Mucosa of descending colon (tissue), 3 donors: ENCODE data around the gene TUB. TPM values are rescaled to one million over a fixed set of nuclear protein-coding genes. Genes with fewer than 3 reads are reported as not detected.

Experiments
- ATAC-seq: fragments of 200-7000 bp; cut with Tn5 transposase; one replicate; pipeline ENCODE4 v1.9.1; 2020; ENCODE audit warnings: mild to moderate bottlenecking, moderate library complexity
- DNase-seq, 3 donors: peaks; one replicate each; pipeline ENCODE4 v3.0.0-alpha.2; 2020
- H3K36me3 ChIP-seq: fragments of 200-600 bp; one replicate; pipeline ENCODE4 v1.8.0; 2021; ENCODE audit warnings: low read depth, mild to moderate bottlenecking
- H3K4me1 ChIP-seq: fragments of 200-600 bp; one replicate; pipeline ENCODE4 v1.8.0; 2021; ENCODE audit warnings: low read depth, mild to moderate bottlenecking
- H3K4me3 ChIP-seq: fragments of 200-600 bp; one replicate; pipeline ENCODE4 v1.8.0; 2021; ENCODE audit warnings: mild to moderate bottlenecking
- H3K9me3 ChIP-seq: fragments of 200-600 bp; one replicate; pipeline ENCODE4 v1.8.0; 2021; ENCODE audit warnings: mild to moderate bottlenecking
- intact Hi-C, 2 donors: fragments of 100-400 bp; cut with DNase I in 1 of 2; cut with micrococcal nuclease in 1 of 2; formaldehyde crosslinking; loops; one replicate each; pipeline versions ENCODE4 v1.11.0 to v1.11.1; 2022; cut with DNase I, micrococcal nuclease
- total RNA-seq, 3 donors: library from RNA; stranded (reverse); fragmentation: NEBNext Ultra II Directional in 2 of 3; extraction: Animal tissue kit (Norgen Biotek cat#: 25700) in 2 of 3; gene quantifications; one replicate each; pipeline versions ENCODE4 v1.2.1 to v1.2.4, GENCODE V29; 2021 to 2023
- TF ChIP-seq, protein P1 (sequence below): fragments of 200-600 bp; IDR thresholded peaks from one replicate; pipeline ENCODE4 v1.8.0; 2022; ENCODE audit warnings: antibody characterized with exemption, mild to moderate bottlenecking
- donor health status: DM: no; HTN: no; CAD: no; lungs with moderate emphysema.
- donor health status: DM: no; HTN: no; CAD: no.
- donor health status: DM: no; HTN: yes; CAD: no.

TUB gene
- total RNA-seq, 3 donors from 2014 or later, result 0.58 to 10.4 (median 1.8) TPM

- Histone ChIP-seq H3K4me3 (no peak overlapping the region), H3K4me1 (no peaks in the 10 kb centered on the region), H3K36me3 (no peaks in the 10 kb centered on the region), H3K9me3 (no peaks in the 10 kb centered on the region)
- TF ChIP-seq, protein P1, sequence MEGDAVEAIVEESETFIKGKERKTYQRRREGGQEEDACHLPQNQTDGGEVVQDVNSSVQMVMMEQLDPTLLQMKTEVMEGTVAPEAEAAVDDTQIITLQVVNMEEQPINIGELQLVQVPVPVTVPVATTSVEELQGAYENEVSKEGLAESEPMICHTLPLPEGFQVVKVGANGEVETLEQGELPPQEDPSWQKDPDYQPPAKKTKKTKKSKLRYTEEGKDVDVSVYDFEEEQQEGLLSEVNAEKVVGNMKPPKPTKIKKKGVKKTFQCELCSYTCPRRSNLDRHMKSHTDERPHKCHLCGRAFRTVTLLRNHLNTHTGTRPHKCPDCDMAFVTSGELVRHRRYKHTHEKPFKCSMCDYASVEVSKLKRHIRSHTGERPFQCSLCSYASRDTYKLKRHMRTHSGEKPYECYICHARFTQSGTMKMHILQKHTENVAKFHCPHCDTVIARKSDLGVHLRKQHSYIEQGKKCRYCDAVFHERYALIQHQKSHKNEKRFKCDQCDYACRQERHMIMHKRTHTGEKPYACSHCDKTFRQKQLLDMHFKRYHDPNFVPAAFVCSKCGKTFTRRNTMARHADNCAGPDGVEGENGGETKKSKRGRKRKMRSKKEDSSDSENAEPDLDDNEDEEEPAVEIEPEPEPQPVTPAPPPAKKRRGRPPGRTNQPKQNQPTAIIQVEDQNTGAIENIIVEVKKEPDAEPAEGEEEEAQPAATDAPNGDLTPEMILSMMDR, result no peak
- ATAC-seq, result no peak
- intact Hi-C loops, result no loop called here
- no peak for DNase-seq
Observed at GRCh38 chr11:8149726-8150125, 68.7 kb downstream of the TUB start.

Other genes starting within 250 kb of the TUB start
- not detected for gene OR10A6, start 149.9 kb upstream of the TUB start, total RNA-seq
- gene OR10A3, start 139.5 kb upstream of the TUB start, total RNA-seq, result not detected
- not detected for gene NLRP10, start 115.8 kb upstream of the TUB start, total RNA-seq
- 100 to 1,000 TPM; 207 to 228 (median 218) TPM for gene EIF3F, start 93.9 kb upstream of the TUB start, total RNA-seq
- 10 to 100 TPM in 1 of 3 donors, 1 to 10 TPM in 2; 1.5 to 16.4 (median 2.0) TPM for gene RIC3, start 87.8 kb downstream of the TUB start, total RNA-seq
- under 1 TPM in 1 of 3 donors, not detected in 2; 0.70 TPM for gene LMO1, start 182.7 kb downstream of the TUB start, total RNA-seq